Femur (tissue), 1 donor: ENCODE data around the gene GALNT18.

Experiments used
- DNase-seq: peaks from one replicate; pipeline ENCODE4 v3.0.0-alpha.2; 2017

GALNT18 gene

GRCh38 chr11:11584937-11585336 lies 36.9 kb downstream of the GALNT18 start:
- no peak for DNase-seq

GRCh38 chr11:11584530-11584810 lies 37.3 kb downstream of the GALNT18 start:
- DNase-seq = no peak

DNA sequence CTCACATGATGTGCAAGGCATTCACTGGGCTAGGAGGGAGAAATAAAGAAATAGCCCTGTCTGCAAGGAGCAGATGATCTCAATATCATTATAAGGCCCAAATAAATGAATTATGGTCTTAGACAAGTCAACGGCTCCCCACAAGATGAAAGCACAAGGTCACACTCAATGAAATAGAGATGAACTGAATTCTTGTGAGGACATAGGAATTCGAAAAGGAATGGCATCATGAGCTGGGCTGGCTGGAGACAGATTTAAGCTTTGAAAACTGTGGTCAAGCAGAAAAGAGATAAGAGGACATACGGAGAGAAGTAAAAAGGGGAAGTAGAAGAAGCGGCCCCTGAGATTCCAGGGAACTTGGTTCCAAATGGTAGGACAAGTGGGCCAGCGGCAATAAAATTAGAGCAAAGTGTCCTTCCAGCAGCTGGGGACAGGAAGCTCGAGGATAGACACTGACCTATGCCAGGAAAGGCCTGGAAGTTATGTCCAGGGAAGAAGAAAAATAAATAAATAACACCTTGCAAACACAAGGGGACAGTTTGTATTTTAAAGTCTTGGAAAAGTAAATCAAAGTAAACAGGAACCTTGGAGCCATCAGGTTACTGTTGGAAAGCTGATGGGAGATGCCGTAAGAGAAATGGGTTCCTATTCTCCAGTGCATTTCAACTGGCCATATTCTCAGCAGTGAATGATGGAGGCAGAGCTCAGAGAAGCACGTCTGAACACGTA lies 37.8 kb downstream of the GALNT18 start:
- no peak for DNase-seq

GRCh38 chr11:11582011-11582701 lies 39.6 kb downstream of the GALNT18 start:
- no peak for DNase-seq

GRCh38 chr11:11581481-11581880 lies 40.3 kb downstream of the GALNT18 start:
- DNase-seq = no peak

GRCh38 chr11:11580841-11581411 lies 40.9 kb downstream of the GALNT18 start:
- DNase-seq = no peak

GRCh38 chr11:11580012-11580411 lies 41.8 kb downstream of the GALNT18 start:
- DNase-seq = no peak

DNA sequence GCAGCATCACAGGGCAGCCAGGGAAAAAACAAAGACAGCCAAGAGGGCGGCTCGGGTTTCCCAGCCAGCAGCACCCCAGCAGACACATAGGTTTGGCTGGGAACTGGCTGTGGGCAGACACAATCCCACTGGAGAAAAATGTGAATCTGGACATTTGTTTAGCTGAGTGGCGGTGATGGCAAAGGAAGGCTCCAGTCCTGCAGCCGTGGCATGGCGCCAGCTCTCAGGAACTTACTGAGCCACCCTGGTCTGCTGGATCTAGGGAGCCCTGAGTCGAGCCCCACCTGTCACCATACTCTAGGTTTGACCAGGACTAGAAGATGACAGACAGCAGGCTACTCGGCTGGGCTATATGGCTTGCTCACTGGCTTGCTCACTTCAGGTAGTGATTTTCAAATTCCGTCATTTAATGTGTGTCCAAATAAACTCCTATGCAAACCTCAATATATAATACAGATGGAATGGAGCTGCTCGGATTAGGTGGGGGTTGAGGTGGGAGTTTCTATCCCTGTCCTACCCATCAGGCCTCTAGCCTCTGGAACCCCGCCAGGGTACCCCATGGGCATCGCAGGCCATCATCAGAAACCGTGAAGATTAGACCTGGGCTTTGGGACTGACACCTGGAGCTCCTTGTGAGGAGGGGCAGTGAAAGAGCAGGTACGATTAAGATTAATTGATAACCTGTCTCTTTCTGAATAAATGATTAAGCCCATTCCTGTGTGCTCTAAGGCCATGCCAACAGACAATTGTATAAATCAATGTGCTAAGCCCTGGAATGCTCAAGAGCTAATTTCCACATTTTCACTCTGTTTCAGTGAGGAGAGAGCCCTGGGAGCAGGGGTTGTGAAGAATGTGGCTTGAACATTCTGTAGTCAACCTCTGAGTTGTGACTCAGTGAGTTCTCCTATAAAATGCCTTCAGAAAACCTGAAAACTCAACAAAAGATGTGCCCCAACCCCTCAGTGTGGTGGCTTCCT lies 42.5 kb downstream of the GALNT18 start:
- DNase-seq = no peak

- no peak for DNase-seq
Measured at GRCh38 chr11:11577932-11578911, 43.6 kb downstream of the GALNT18 start.

- peak; percentile 25 for DNase-seq
Measured at GRCh38 chr11:11577251-11577855, 44.5 kb downstream of the GALNT18 start.

GRCh38 chr11:11574373-11575287 lies 47.2 kb downstream of the GALNT18 start:
- DNase-seq = peak; percentile 1

DNA sequence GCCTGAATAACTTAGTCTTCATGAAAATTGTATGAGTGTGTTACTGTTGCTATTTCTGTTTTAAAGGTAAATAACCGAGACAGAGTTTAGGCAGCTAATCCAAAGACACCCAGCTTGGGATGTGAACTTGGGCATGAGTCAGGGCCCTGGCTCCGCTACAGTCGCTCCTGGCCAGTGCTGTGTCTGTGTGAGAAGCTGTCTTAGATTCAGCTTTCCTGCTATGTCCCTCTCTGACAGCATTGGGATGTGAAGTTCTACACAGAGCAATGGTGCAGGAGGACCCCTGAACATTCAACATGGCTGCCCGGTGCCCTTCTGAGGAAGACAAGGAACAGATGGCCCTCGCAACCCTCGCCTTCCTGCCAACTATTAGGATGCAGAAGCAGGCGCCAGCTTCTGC lies 49.4 kb downstream of the GALNT18 start:
- peak; percentile 14 for DNase-seq

GRCh38 chr11:11571893-11572292 lies 49.9 kb downstream of the GALNT18 start:
- DNase-seq = peak; percentile 4

- no peak for DNase-seq
Measured at GRCh38 chr11:11570823-11571222, 51.0 kb downstream of the GALNT18 start.

DNA sequence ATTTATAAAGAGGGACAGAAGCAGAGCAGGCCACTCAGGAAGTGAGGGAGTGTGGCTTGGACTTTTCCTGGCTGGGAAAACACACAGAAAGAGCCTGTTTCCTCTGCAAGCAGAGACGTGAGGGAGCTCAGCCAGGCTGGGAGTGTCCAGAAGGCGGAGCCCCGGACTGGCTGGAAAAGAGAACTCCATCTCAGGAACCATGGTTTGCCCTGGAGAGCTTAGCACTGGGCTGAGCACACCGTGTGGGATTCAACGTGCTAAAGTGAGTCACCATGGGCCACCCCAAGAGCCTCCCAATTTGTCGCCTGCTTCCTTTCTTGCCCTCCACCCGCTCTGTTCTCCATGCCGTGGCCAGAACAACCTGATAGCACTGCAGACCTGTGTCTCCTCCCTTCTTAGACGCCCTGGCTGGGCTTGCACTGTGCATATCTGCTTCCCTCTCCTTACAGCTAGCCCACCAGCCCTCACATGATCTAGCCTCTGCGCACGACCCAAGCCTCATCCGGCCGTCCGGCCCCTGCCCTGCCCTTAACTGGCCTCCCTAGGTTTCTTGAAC lies 51.8 kb downstream of the GALNT18 start:
- DNase-seq = peak; percentile 85

GRCh38 chr11:11568651-11569229 lies 53.1 kb downstream of the GALNT18 start:
- no peak for DNase-seq

DNA sequence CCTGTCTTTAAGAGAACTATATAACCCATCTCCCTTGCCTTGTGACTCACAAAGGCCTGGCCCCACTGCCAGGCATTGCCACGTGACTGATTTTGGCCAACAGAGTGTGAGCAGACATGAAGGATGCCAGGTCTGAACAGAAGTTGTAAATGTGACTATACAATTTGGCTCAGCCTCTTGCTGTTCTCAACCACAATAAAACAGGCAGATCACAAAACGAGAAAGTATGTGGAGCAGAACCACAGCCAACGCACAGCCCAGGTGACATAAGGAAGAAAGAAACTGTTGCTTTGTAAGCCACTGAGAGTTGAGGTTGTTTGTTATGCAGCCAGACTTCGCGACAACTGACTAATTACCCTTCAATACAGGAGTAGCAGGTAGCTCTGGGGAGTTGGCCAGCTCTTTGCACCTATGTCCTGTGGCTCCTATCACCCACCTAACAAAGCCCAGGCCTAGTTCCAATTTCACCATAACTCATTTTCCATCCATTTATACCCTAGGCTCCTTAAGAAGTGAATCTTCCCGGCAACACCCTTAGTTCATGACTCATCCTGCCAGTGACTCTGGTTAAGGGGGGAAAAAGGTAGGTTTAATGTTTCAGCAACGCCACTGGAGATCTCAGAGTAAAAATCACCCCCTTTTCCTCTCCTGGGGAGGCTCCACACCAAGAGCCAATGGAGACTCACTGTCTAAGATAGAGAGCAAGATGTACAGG lies 53.7 kb downstream of the GALNT18 start:
- peak; percentile 38 for DNase-seq

- DNase-seq = no peak
Measured at GRCh38 chr11:11565636-11566035, 56.2 kb downstream of the GALNT18 start.
